H1 (cell line): Measurements from ENCODE around the gene PHKG2. TPM values are rescaled to one million over a fixed set of nuclear protein-coding genes. Genes with fewer than 3 reads are reported as not detected.

Experiments used
- CTCF ChIA-PET: fragments of 300-600 bp; sonication (Branson Sonifier 250); formaldehyde crosslinking; loops from one replicate; lab custom pipeline; 2021; ENCODE audit not compliant: partially characterized antibody; lab: Charles Lee
- POLR2A ChIA-PET: fragments of 300-600 bp; sonication (Branson Sonifier 250); formaldehyde crosslinking; loops from one replicate; lab custom pipeline; 2021; ENCODE audit warnings: inconsistent platforms; ENCODE audit not compliant: partially characterized antibody; lab: Charles Lee
- DNase-seq, 2 experiments: peaks; one replicate each; pipeline versions ENCODE4 v3.0.0 to v3.0.0-alpha.2; 2010 to 2022; ENCODE audit warnings: low spot score in 2 of 2, low read depth in 1 of 2, mixed read lengths in 1 of 2
- FAIRE-seq: peaks from 2 replicates; lab custom pipeline; 2011; peaks lifted over from hg19 to GRCh38; lab: Jason Lieb, UNC
- H2AFZ ChIP-seq: 2 replicates; pipeline ENCODE4 v1.8.1; 2012; ENCODE audit warnings: low read length, inconsistent platforms
- H2AK5ac ChIP-seq: 2 replicates; pipeline ENCODE4 v1.6.1; 2013; ENCODE audit warnings: low read depth, low read length
- H2BK120ac ChIP-seq: replicated peaks from 2 replicates; pipeline ENCODE3; 2013; ENCODE audit warnings: low read depth, low read length, inconsistent platforms
- H2BK12ac ChIP-seq: 2 replicates; pipeline ENCODE4 v1.6.1; 2013; ENCODE audit warnings: low read depth, low read length
- H2BK15ac ChIP-seq: 2 replicates; pipeline ENCODE4 v1.6.1; 2013; ENCODE audit warnings: low read length
- H2BK20ac ChIP-seq: 2 replicates; pipeline ENCODE4 v1.6.1; 2013; ENCODE audit warnings: low read length
- H2BK5ac ChIP-seq: 2 replicates; pipeline ENCODE4 v1.6.1; 2013; ENCODE audit warnings: low read depth, low read length
- H3K14ac ChIP-seq: 2 replicates; pipeline ENCODE4 v1.6.1; 2013; ENCODE audit warnings: inconsistent platforms; ENCODE audit not compliant: insufficient read length
- H3K18ac ChIP-seq: 2 replicates; pipeline ENCODE4 v1.6.1; 2013; ENCODE audit warnings: low read length; ENCODE audit errors: extremely low read depth
- H3K23ac ChIP-seq: 2 replicates; pipeline ENCODE4 v1.6.1; 2013; ENCODE audit warnings: inconsistent platforms; ENCODE audit not compliant: insufficient read length
- H3K23me2 ChIP-seq: 2 replicates; pipeline ENCODE4 v1.6.1; 2013; ENCODE audit warnings: low read depth, low read length
- H3K27ac ChIP-seq: 2 replicates; pipeline ENCODE4 v1.6.1; 2011; ENCODE audit warnings: low read depth, low read length, inconsistent platforms
- H3K27me3 ChIP-seq, 4 experiments: replicated peaks in 1 of 4; 1 replicate in 1 of 4; 2 replicates in 3 of 4; pipeline versions ENCODE4 v1.6.1 to v1.8.1; 2011 to 2013; ENCODE audit warnings: low read length in 3 of 4, mild to moderate bottlenecking in 3 of 4, inconsistent platforms in 2 of 4, mixed read lengths in 2 of 4, moderate library complexity in 1 of 4; ENCODE audit not compliant: control insufficient read depth in 3 of 4, insufficient read depth in 3 of 4; ENCODE audit errors: extremely low read depth in 1 of 4
- H3K36me3 ChIP-seq, 4 experiments: 2 replicates each; pipeline versions ENCODE4 v1.6.1 to v1.8.1; 2011 to 2013; ENCODE audit warnings: mild to moderate bottlenecking in 4 of 4, low read length in 3 of 4, moderate library complexity in 2 of 4, control low read depth in 1 of 4, inconsistent platforms in 1 of 4; ENCODE audit not compliant: insufficient read depth in 4 of 4, control insufficient read depth in 2 of 4
- H3K4ac ChIP-seq: replicated peaks from 2 replicates; pipeline ENCODE3; 2013; ENCODE audit warnings: low read length, low read depth, mixed read lengths, inconsistent platforms; ENCODE audit not compliant: insufficient read length
- H3K4me1 ChIP-seq, 4 experiments: replicated peaks in 1 of 4; 1 replicate in 1 of 4; 2 replicates in 3 of 4; pipeline versions ENCODE4 v1.6.1 to v1.8.1; 2011 to 2013; ENCODE audit warnings: low read length in 3 of 4, inconsistent platforms in 2 of 4, mixed read lengths in 1 of 4; ENCODE audit not compliant: insufficient read depth in 4 of 4, control insufficient read depth in 3 of 4
- H3K4me2 ChIP-seq, 2 experiments: 2 replicates each; pipeline versions ENCODE4 v1.6.1 to v1.8.1; 2011 to 2013; ENCODE audit warnings: low read depth in 2 of 2, low read length in 2 of 2, control low read depth in 1 of 2, inconsistent platforms in 1 of 2, mild to moderate bottlenecking in 1 of 2; ENCODE audit not compliant: insufficient read depth in 1 of 2
- H3K4me3 ChIP-seq, 4 experiments: fragments of 200-600, 300-600 bp in 1 of 4; sonication (generic), shearing (Covaris generic), sonication (Bioruptor Twin) in 1 of 4; 2 replicates each; pipeline versions ENCODE4 v1.5.1 to v1.8.1; 2011 to 2016; ENCODE audit warnings: low read length in 4 of 4, low read depth in 3 of 4, control low read depth in 2 of 4, inconsistent platforms in 2 of 4, mild to moderate bottlenecking in 2 of 4, mixed read lengths in 1 of 4, moderate library complexity in 1 of 4; ENCODE audit not compliant: insufficient read depth in 2 of 4; ENCODE audit errors: extremely low read depth in 1 of 4
- H3K56ac ChIP-seq: replicated peaks from 2 replicates; pipeline ENCODE3; 2013; ENCODE audit warnings: low read depth, mild to moderate bottlenecking, mixed read lengths, low read length, inconsistent platforms; ENCODE audit not compliant: insufficient read length
- H3K79me1 ChIP-seq: 2 replicates; pipeline ENCODE4 v1.6.1; 2013; ENCODE audit warnings: low read depth, low read length, control low read depth
- H3K79me2 ChIP-seq, 2 experiments: 2 replicates each; pipeline versions ENCODE4 v1.6.1 to v1.8.1; 2012 to 2013; ENCODE audit warnings: low read length in 2 of 2, mild to moderate bottlenecking in 2 of 2, inconsistent platforms in 1 of 2; ENCODE audit not compliant: insufficient read depth in 2 of 2, control insufficient read depth in 1 of 2
- H3K9ac ChIP-seq, 4 experiments: replicated peaks in 1 of 4; 1 replicate in 1 of 4; 2 replicates in 3 of 4; pipeline versions ENCODE4 v1.6.1 to v1.8.1; 2011 to 2013; ENCODE audit warnings: low read depth in 3 of 4, low read length in 3 of 4, control low read depth in 2 of 4, mild to moderate bottlenecking in 2 of 4, moderate library complexity in 2 of 4, inconsistent platforms in 1 of 4; ENCODE audit errors: extremely low read depth in 1 of 4
- H3K9me3 ChIP-seq, 2 experiments: 2 replicates each; pipeline versions ENCODE4 v1.6.1 to v1.8.1; 2012 to 2013; ENCODE audit warnings: mild to moderate bottlenecking in 2 of 2, moderate library complexity in 2 of 2, control low read depth in 1 of 2, inconsistent platforms in 1 of 2, low read depth in 1 of 2, low read length in 1 of 2, mixed read lengths in 1 of 2; ENCODE audit not compliant: insufficient read depth in 2 of 2
- H4K20me1 ChIP-seq, 2 experiments: replicated peaks in 1 of 2; 2 replicates each; pipeline versions ENCODE3 to v1.8.1; 2011 to 2013; ENCODE audit warnings: inconsistent platforms in 2 of 2, low read length in 2 of 2, mild to moderate bottlenecking in 1 of 2; ENCODE audit not compliant: insufficient read depth in 2 of 2, control insufficient read depth in 1 of 2
- H4K5ac ChIP-seq: 2 replicates; pipeline ENCODE4 v1.6.1; 2013; ENCODE audit warnings: low read length, low read depth, mixed read lengths, inconsistent platforms; ENCODE audit not compliant: insufficient read length
- H4K8ac ChIP-seq: 2 replicates; pipeline ENCODE4 v1.8.0; 2013; ENCODE audit warnings: mild to moderate bottlenecking, moderate library complexity, low read length, inconsistent platforms; ENCODE audit not compliant: insufficient read depth; ENCODE audit errors: extremely low read depth
- H4K91ac ChIP-seq: replicated peaks from 2 replicates; pipeline ENCODE3; 2013; ENCODE audit warnings: low read length, mixed read lengths, inconsistent platforms; ENCODE audit not compliant: insufficient read length
- BRCA1 ChIP-seq: IDR thresholded peaks from 2 replicates; pipeline ENCODE4 v1.6.1; 2012; ENCODE audit warnings: low read depth, low read length, improper control_type of control experiment
- HDAC6 ChIP-seq: IDR thresholded peaks from one replicate; pipeline ENCODE4 v1.7.1; 2012; ENCODE audit warnings: low read depth, mild to moderate bottlenecking, inconsistent platforms, low read length, moderate library complexity
- MAFK ChIP-seq: IDR thresholded peaks from 2 replicates; pipeline ENCODE4 v1.6.1; 2012; ENCODE audit warnings: low read depth, mild to moderate bottlenecking, improper control_type of control experiment, low read length
- SIN3A ChIP-seq, 2 experiments: IDR thresholded peaks in 1 of 2; conservative IDR thresholded peaks in 1 of 2; 2 replicates each; pipeline ENCODE4 v1.6.1; 2011 to 2012; ENCODE audit warnings: low read length in 2 of 2, improper control_type of control experiment in 1 of 2, low read depth in 1 of 2, mild to moderate bottlenecking in 1 of 2
- TBP ChIP-seq: IDR thresholded peaks from 2 replicates; pipeline ENCODE4 v1.6.1; 2011; ENCODE audit warnings: low read depth, low read length, improper control_type of control experiment
- USF2 ChIP-seq: IDR thresholded peaks from 2 replicates; pipeline ENCODE4 v1.6.1; 2011; ENCODE audit warnings: low read length, improper control_type of control experiment
- WGBS, 2 experiments: shearing (Covaris generic) in 1 of 2; methylation state at CpG; one replicate each; pipeline versions ENCODE4 v1.1.6 to v1.1.7; 2013 to 2015; ENCODE audit warnings: low lambda C conversion rate in 2 of 2, mixed read lengths in 2 of 2, inconsistent platforms in 1 of 2, low coverage in 1 of 2, missing lambda C conversion rate in 1 of 2; ENCODE audit not compliant: insufficient replicate concordance in 2 of 2, insufficient coverage in 1 of 2, insufficient read length in 1 of 2; ENCODE audit errors: extremely low coverage in 1 of 2, missing lambda C conversion rate in 1 of 2; 5-methylcytosine and 5-hydroxymethylcytosine counted together
- polyA plus RNA-seq, 7 experiments: library from polyadenylated mRNA; depleted of rRNA in 3 of 7; stranded (reverse) in 5 of 7; unstranded in 2 of 7; fragments of >200 nt in 5 of 7; fragments of 200-250 nt in 2 of 7; gene quantifications; 1 replicate in 5 of 7; 2 replicates in 1 of 7; 4 replicates in 1 of 7; pipeline versions ENCODE4 v1.2.1 to v1.2.3, GENCODE V29; 2011 to 2013; ENCODE audit warnings: missing spikeins in 2 of 7, mixed read lengths in 2 of 7
- total RNA-seq: library from RNA; stranded (reverse); fragmentation: NEBNext Ultra II Directional; extraction: Animal tissue kit (Norgen Biotek cat#: 25700); gene quantifications from 2 replicates; pipeline ENCODE4 v1.2.1, GENCODE V29; 2021

Gene PHKG2
- total and polyA plus RNA-seq, 2 of the 8 experiments (the other 6 are each of a cell fraction or from before 2014, with no cell fraction given) = 36.0 to 53.4 TPM

- peaks cover 0 to 25% (median 12%) of the 10 kb centered on the region in 4 experiments; a peak in 6 of 8 replicates for H3K36me3 ChIP-seq
These were observed 10.8 kb downstream of the PHKG2 start for GRCh38 chr16:30758988-30759491.

More at GRCh38 chr16:30758988-30759491, 10.8 kb downstream of the PHKG2 start:
- Histone ChIP-seq H2BK120ac (no peak overlapping the region), H3K56ac (no peak overlapping the region), H3K79me2 (peaks cover 4 to 17% of the 10 kb centered on the region in 2 experiments; a peak in 2 of 4 replicates), H3K23ac (no peak overlapping the region), H2BK15ac (no peak overlapping the region), H3K4me1 (peaks cover 0 to 11% (median 2%) of the 10 kb centered on the region in 4 experiments; a peak in 4 of 7 replicates), H4K91ac (no peak overlapping the region), H4K8ac (no peak overlapping the region), H3K4me2 (no peak overlapping the region), H3K4me3 (no peak overlapping the region), H2AFZ (no peak overlapping the region), H3K9me3 (no peaks in the 10 kb centered on the region), H2BK5ac (no peak overlapping the region), H3K18ac (no peak overlapping the region), H3K23me2 (peaks cover 14% of the 10 kb centered on the region), H3K79me1 (peaks cover 3% of the 10 kb centered on the region; the same call in 1 of the 2 replicates), H4K20me1 (peaks cover 5 to 10% of the 10 kb centered on the region in 2 experiments), H3K4ac (no peak overlapping the region), H2BK20ac (no peak overlapping the region), H2BK12ac (no peak overlapping the region), H3K9ac (no peak overlapping the region), H3K14ac (no peak overlapping the region), H3K27ac (no peak overlapping the region), H4K5ac (no peak overlapping the region), H2AK5ac (no peak overlapping the region), H3K27me3 (no peaks in the 10 kb centered on the region; a peak in 1 of 7 replicates)
- no peak for FAIRE-seq
- CTCF ChIA-PET = interaction anchor here (0.6 to 1.8 kb wide), 3 partner anchors 18 to 1815 kb away, joined by 3 to 5 read pairs (median 3); no protein-coding TSS in a partner anchor
- 91% methylated on average over 10 of the region's 10 CpGs; no CpG with 5 or more reads in 1 of the 2 experiments for WGBS, 2 experiments
- POLR2A ChIA-PET = interaction anchor here (0.6 to 9.0 kb wide), 6 partner anchors 9 to 74 kb away, joined by 3 to 92 read pairs (median 14); partner anchors contain the start of gene PHKG2
- TF ChIP-seq HDAC6 = no peak
- no peak for TF ChIP-seq SIN3A (conservative IDR thresholded peaks at IDR 0.05 in 1 of 2, IDR thresholded peaks at IDR 0.05 in 1 of 2; ENCODE audit: low read depth in 1 of 2, low read length in 2 of 2)
- TF ChIP-seq USF2 = no peak
- TF ChIP-seq TBP = no peak
- TF ChIP-seq BRCA1 = no peak
- no peak for TF ChIP-seq MAFK
- no peak for DNase-seq
